Measurements from ENCODE around the gene EYS. TPM values are rescaled to one million over a fixed set of nuclear protein-coding genes. Genes with fewer than 3 reads are reported as not detected.
"Not testable (repeated sequence)": the region's sequence is repeated elsewhere in the genome, so short reads cannot be mapped to it uniquely, and the experiment has no call there.

Gene EYS
- total RNA-seq, 1 donor from 2014 or later, result not detected

- H3K27me3 ChIP-seq (ENCODE audit: control insufficient read depth, insufficient read depth, low read length), result no peaks in the 10 kb centered on the region
- no peaks in the 10 kb centered on the region for H3K36me3 ChIP-seq (ENCODE audit: control insufficient read depth, insufficient read depth, low read length)
- TF ChIP-seq CTCF (IDR thresholded peaks at IDR 0.05; ENCODE audit: insufficient read depth, low read length, poor library complexity, severe bottlenecking), result no peak
- H3K4me3 ChIP-seq (ENCODE audit: low read depth, low read length), result no peak overlapping the region
- no peak for DNase-seq (ENCODE audit: low read depth)
Observed at GRCh38 chr6:63897459-63897858, 1809.6 kb downstream of the EYS start.

GRCh38 chr6:63888416-63888815 lies 1818.6 kb downstream of the EYS start:
- DNase-seq (ENCODE audit: low read depth), result no peak
- TF ChIP-seq CTCF (IDR thresholded peaks at IDR 0.05; ENCODE audit: insufficient read depth, low read length, poor library complexity, severe bottlenecking), result no peak

GRCh38 chr6:63887804-63888203 lies 1819.2 kb downstream of the EYS start:
- not testable (repeated sequence) for H3K36me3 ChIP-seq (ENCODE audit: control insufficient read depth, insufficient read depth, low read length); DNase-seq (ENCODE audit: low read depth); H3K27me3 ChIP-seq (ENCODE audit: control insufficient read depth, insufficient read depth, low read length); H3K4me3 ChIP-seq (ENCODE audit: low read depth, low read length)

More at GRCh38 chr6:63888416-63888815, 1818.6 kb downstream of the EYS start:
- no peaks in the 10 kb centered on the region for H3K27me3 ChIP-seq (ENCODE audit: control insufficient read depth, insufficient read depth, low read length)
- no peak overlapping the region for H3K4me3 ChIP-seq (ENCODE audit: low read depth, low read length)
- H3K36me3 ChIP-seq (ENCODE audit: control insufficient read depth, insufficient read depth, low read length), result no peaks in the 10 kb centered on the region

GRCh38 chr6:63887002-63887751 lies 1819.8 kb downstream of the EYS start:
- no peak for TF ChIP-seq CTCF (IDR thresholded peaks at IDR 0.05; ENCODE audit: insufficient read depth, low read length, poor library complexity, severe bottlenecking)
- DNase-seq (ENCODE audit: low read depth), result no peak
- H3K4me3 ChIP-seq (ENCODE audit: low read depth, low read length), result no peak overlapping the region
- no peaks in the 10 kb centered on the region for H3K27me3 ChIP-seq (ENCODE audit: control insufficient read depth, insufficient read depth, low read length)
- no peaks in the 10 kb centered on the region for H3K36me3 ChIP-seq (ENCODE audit: control insufficient read depth, insufficient read depth, low read length)

GRCh38 chr6:63886341-63886740 lies 1820.7 kb downstream of the EYS start:
- Histone ChIP-seq H3K4me3 (ENCODE audit: low read depth, low read length) (no peak overlapping the region), H3K27me3 (ENCODE audit: control insufficient read depth, insufficient read depth, low read length) (no peaks in the 10 kb centered on the region), H3K36me3 (ENCODE audit: control insufficient read depth, insufficient read depth, low read length) (no peaks in the 10 kb centered on the region)
- TF ChIP-seq CTCF (IDR thresholded peaks at IDR 0.05; ENCODE audit: insufficient read depth, low read length, poor library complexity, severe bottlenecking), result no peak
- no peak for DNase-seq (ENCODE audit: low read depth)

GRCh38 chr6:63883597-63883996 lies 1823.4 kb downstream of the EYS start:
- DNase-seq (ENCODE audit: low read depth), result no peak
- Histone ChIP-seq H3K36me3 (ENCODE audit: control insufficient read depth, insufficient read depth, low read length) (no peaks in the 10 kb centered on the region), H3K4me3 (ENCODE audit: low read depth, low read length) (no peak overlapping the region), H3K27me3 (ENCODE audit: control insufficient read depth, insufficient read depth, low read length) (no peaks in the 10 kb centered on the region)
- TF ChIP-seq CTCF (IDR thresholded peaks at IDR 0.05; ENCODE audit: insufficient read depth, low read length, poor library complexity, severe bottlenecking), result no peak

All from kidney epithelial cell (primary cell).